ENCODE data around the gene REEP2.

The REEP2 gene

DNA sequence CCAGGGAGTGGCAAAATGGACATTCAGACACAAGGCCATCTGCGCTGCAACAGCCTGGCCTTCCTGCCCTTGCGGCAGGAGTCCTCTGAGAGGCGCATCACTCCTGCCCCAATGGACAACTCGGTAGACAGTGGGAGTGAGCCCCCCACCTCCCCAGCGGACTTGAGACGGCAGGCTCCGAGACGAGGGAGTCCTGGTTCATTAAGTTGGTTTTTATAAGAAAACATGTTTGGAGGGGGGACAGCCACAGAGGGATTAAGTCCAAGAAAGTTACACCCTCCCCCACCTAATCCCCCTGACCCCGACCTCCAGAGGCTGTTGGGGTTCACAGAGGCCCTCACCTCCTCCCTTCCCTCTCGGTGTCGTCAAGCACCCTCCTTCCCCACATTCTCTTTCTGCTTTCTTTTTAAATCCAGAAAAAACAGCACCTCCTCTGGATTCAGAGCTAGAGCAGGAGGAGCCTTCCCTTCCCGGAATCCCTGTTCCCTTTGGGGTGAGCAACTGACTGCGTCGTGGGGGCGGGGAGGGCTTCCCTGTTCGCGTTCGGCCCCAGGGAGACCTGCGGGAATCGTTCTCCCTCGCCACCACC, 24.7 kb downstream of the REEP2 start:
- TF ChIP-seq, protein P1, sequence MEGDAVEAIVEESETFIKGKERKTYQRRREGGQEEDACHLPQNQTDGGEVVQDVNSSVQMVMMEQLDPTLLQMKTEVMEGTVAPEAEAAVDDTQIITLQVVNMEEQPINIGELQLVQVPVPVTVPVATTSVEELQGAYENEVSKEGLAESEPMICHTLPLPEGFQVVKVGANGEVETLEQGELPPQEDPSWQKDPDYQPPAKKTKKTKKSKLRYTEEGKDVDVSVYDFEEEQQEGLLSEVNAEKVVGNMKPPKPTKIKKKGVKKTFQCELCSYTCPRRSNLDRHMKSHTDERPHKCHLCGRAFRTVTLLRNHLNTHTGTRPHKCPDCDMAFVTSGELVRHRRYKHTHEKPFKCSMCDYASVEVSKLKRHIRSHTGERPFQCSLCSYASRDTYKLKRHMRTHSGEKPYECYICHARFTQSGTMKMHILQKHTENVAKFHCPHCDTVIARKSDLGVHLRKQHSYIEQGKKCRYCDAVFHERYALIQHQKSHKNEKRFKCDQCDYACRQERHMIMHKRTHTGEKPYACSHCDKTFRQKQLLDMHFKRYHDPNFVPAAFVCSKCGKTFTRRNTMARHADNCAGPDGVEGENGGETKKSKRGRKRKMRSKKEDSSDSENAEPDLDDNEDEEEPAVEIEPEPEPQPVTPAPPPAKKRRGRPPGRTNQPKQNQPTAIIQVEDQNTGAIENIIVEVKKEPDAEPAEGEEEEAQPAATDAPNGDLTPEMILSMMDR (IDR thresholded peaks at IDR 0.05): no peak
- peaks cover 0 to 47% (median 33%) of the 10 kb centered on the region in 4 donors for H3K4me1 ChIP-seq
- no peak for DNase-seq
- peaks cover 0 to 13% (median 10%) of the 10 kb centered on the region in 3 donors for H3K36me3 ChIP-seq
- H3K27ac ChIP-seq: peak overlapping the region; percentile 93 to 95
- H3K4me3 ChIP-seq: peak overlapping the region; percentile 60 to 85
- H3K9me3 ChIP-seq: no peaks in the 10 kb centered on the region
- intact Hi-C loops (cut with DNase I; ENCODE audit: low total_unique reads): loop anchor here (2.0 kb wide), 1 partner anchor 79 kb away; the partner anchor contains the start of gene ETF1
- H3K27me3 ChIP-seq: no peaks in the 10 kb centered on the region

DNA sequence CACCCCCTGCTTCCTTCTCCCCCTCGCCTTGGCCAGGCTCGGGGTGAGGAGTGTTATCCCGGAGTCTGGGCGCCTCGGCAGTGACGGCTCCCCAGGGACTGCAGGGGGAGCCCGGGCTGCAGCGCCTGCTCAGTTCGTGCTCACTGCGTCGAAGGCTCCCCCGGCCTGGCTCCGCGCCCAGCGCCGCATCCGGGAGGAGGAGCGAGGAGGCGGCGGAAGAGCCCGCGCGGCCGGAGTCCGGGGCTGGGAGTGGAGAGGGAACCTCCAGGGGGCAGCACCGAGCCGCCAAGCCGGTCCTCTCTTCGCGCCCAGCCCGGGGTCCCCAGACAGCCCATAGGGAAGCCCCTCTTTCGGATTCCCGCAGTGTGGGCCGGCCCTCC, 25.1 kb downstream of the REEP2 start:
- peaks cover 0 to 44% (median 31%) of the 10 kb centered on the region in 4 donors for H3K4me1 ChIP-seq
- intact Hi-C loops (cut with DNase I; ENCODE audit: low total_unique reads): loop anchor here (2.0 kb wide), 1 partner anchor 79 kb away; the partner anchor contains the start of gene ETF1

DNA sequence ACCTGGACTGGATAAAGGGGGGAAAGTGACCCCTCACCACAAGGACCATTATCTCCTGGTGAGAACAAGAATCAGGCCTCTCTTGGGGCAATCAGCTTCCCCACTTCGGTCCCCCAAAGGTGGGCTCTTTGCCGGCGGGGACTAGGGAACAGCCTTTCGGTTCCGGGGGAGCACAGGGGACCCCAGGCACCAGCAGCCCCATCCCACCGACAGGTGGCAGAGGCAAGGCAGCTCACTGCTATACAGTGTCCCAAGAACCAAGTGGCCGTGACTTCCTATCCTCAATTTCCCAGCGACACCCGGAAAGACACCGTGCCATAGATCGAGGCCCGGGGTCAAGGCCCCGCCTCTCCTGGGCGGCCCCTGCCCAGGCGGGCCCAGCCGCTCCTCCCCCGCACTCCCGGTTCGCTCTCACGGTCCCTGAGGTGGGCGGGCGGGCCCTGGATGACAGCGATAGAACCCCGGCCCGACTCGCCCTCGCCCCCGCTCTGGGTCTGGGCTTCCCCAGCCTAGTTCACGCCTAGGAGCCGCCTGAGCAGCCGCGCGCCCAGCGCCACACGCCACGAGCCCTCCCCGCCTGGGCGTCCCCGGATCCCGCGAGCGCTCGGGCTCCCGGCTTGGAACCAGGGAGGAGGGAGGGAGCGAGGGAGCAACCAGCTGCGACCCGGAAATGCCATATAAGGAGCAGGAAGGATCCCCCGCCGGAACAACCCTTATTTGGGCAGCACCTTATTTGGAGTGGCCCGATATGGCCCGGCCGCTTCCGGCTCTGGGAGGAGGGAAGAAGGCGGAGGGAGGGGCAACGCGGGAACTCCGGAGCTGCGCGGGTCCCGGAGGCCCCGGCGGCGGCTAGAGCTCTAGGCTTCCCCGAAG, 25.8 kb downstream of the REEP2 start:
- intact Hi-C loops (cut with DNase I; ENCODE audit: low total_unique reads): loop anchor here (2.0 kb wide), 1 partner anchor 78 kb away; the partner anchor contains the start of gene ETF1
- Histone ChIP-seq H3K27ac (peak overlapping the region; percentile 93 to 95), H3K27me3 (no peaks in the 10 kb centered on the region), H3K4me1 (peaks cover 0 to 46% (median 30%) of the 10 kb centered on the region in 4 donors), H3K4me3 (peak overlapping the region; percentile 60 to 85), H3K36me3 (peaks cover 0 to 13% (median 10%) of the 10 kb centered on the region in 3 donors), H3K9me3 (no peaks in the 10 kb centered on the region)
- DNase-seq: peak; percentile 96 to 99
- TF ChIP-seq, protein P1 (IDR thresholded peaks at IDR 0.05): peak; percentile 39 to 59

More for the DNA sequence above, 25.1 kb downstream of the REEP2 start:
- TF ChIP-seq, protein P1 (IDR thresholded peaks at IDR 0.05): peak; percentile 93 to 94
- DNase-seq: peak; percentile 92 to 97
- Histone ChIP-seq H3K4me3 (peak overlapping the region; percentile 60 to 85), H3K27me3 (no peaks in the 10 kb centered on the region), H3K36me3 (peaks cover 0 to 13% (median 10%) of the 10 kb centered on the region in 3 donors), H3K27ac (peak overlapping the region; percentile 93 to 95), H3K9me3 (no peaks in the 10 kb centered on the region)

DNA sequence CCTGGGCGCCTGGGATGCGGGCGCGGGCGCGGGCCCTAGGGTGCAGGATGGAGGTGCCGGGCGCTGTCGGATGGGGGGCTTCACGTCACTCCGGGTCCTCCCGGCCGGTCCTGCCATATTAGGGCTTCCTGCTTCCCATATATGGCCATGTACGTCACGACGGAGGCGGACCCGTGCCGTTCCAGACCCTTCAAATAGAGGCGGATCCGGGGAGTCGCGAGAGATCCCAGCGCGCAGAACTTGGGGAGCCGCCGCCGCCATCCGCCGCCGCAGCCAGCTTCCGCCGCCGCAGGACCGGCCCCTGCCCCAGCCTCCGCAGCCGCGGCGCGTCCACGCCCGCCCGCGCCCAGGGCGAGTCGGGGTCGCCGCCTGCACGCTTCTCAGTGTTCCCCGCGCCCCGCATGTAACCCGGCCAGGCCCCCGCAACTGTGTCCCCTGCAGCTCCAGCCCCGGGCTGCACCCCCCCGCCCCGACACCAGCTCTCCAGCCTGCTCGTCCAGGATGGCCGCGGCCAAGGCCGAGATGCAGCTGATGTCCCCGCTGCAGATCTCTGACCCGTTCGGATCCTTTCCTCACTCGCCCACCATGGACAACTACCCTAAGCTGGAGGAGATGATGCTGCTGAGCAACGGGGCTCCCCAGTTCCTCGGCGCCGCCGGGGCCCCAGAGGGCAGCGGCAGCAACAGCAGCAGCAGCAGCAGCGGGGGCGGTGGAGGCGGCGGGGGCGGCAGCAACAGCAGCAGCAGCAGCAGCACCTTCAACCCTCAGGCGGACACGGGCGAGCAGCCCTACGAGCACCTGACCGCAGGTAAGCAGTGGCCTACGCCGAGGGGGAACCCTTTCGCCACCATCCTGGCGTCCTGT, 26.6 kb downstream of the REEP2 start, which contains the start of gene EGR1:
Gene EGR1 (plus strand): TSS at position 219 of the 864 bp plus-strand sequence. CDS start 283 bp downstream, at position 502.
- peak; percentile 96 for DNase-seq
- Histone ChIP-seq H3K36me3 (peaks cover 0 to 13% (median 10%) of the 10 kb centered on the region in 3 donors), H3K4me1 (peaks cover 0 to 52% (median 30%) of the 10 kb centered on the region in 4 donors), H3K4me3 (peak within 1 kb of the TSS; percentile 60 to 85), H3K9me3 (no peaks in the 10 kb centered on the region), H3K27me3 (no peaks in the 10 kb centered on the region), H3K27ac (peak within 1 kb of the TSS; percentile 93 to 95)
- TF ChIP-seq, protein P1 (IDR thresholded peaks at IDR 0.05): no peak
- intact Hi-C loops (cut with DNase I; ENCODE audit: low total_unique reads): loop anchor here (2.0 kb wide), 1 partner anchor 77 kb away; the partner anchor contains the start of gene ETF1
